ENCODE measurements around the gene ADAMTS9.

The ADAMTS9 gene

DNA sequence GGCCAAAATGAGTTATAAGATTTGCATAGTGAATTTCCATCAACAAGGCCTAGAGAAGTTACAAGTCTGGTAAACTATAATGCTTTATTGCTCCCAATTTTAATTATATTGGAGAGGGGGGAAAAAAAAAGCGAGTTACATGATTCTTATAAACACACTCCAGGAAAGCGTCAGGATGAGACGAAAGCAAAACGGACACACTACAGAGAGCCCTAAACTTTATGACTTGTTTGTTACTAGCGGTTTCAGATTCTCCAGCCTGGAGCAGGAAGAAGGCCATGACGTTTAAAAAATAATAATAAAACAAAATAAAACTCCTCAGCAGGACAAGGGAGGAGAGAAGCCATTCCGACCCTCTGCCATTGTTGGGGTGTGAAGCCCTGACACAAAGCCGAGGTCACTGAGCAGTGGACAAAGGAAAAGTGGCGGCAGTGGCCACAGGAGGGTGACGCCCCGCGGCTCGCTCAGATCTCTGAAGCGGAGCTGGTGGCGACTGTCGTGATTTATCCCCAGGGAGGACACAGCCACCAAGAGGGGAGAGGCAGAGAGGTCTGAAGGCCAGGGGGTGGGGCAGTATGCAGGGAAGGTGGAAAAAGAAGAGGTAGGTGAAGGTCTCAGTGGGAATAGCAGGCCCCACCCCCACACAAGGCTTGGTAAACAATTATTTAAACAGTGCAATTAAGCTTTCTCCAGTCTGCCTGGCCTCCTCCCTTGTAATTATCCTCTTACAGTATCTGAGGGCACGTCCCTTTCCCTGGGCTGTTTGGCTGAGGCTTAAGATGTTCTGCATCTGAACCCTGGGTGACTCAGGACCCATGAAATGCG lies 45.3 kb downstream of the ADAMTS9 start:
- WGBS (ENCODE audit: insufficient coverage, insufficient read length) = no CpG with 5 or more reads among the region's 18 CpGs
- Histone ChIP-seq H3K9me3 (ENCODE audit: control insufficient read depth, insufficient read depth, low read length) (no peaks in the 10 kb centered on the region), H3K27ac (ENCODE audit: low read length) (no peak overlapping the region), H3K36me3 (ENCODE audit: control insufficient read depth, insufficient read depth, low read length) (no peaks in the 10 kb centered on the region), H3K4me1 (ENCODE audit: control insufficient read depth, insufficient read depth, low read length) (no peaks in the 10 kb centered on the region; the same call in 1 of the 2 replicates), H3K4me3 (ENCODE audit: low read length) (no peak overlapping the region), H3K27me3 (ENCODE audit: control insufficient read depth, insufficient read depth, low read length) (no peaks in the 10 kb centered on the region)
- DNase-seq (ENCODE audit: low read depth, low spot score) = no peak

DNA sequence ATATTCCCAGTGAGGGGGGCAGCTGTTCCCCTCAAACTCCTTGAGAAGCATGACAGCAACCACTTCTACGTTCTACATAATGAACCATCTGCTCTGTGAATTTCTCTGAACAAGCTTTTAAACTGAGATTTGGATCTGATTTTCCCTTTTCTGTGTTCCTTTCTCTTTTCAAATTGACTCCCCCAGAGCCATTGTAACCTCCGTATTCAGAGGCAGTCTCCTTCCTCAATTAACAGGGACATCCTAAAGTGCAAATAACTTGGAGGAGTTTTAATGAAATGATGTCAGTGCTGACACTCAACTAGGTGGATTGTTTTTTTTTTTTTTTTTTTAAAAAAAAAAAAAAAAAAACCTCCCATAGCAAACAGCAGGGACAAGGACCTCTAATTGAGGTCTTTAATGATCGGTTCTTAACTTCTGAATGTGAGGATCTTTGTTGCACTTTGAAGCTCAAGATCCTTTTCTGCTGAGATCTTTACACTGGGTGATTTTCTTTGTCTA lies 48.8 kb downstream of the ADAMTS9 start:
- no CpG with 5 or more reads among the region's 3 CpGs for WGBS (ENCODE audit: insufficient coverage, insufficient read length)
- Histone ChIP-seq H3K27ac (ENCODE audit: low read length) (no peak overlapping the region), H3K36me3 (ENCODE audit: control insufficient read depth, insufficient read depth, low read length) (no peaks in the 10 kb centered on the region), H3K4me1 (ENCODE audit: control insufficient read depth, insufficient read depth, low read length) (peaks cover 1% of the 10 kb centered on the region; the same call in 1 of the 2 replicates), H3K9me3 (ENCODE audit: control insufficient read depth, insufficient read depth, low read length) (no peaks in the 10 kb centered on the region), H3K4me3 (ENCODE audit: low read length) (no peak overlapping the region), H3K27me3 (ENCODE audit: control insufficient read depth, insufficient read depth, low read length) (no peaks in the 10 kb centered on the region)
- no peak for DNase-seq (ENCODE audit: low read depth, low spot score)

DNA sequence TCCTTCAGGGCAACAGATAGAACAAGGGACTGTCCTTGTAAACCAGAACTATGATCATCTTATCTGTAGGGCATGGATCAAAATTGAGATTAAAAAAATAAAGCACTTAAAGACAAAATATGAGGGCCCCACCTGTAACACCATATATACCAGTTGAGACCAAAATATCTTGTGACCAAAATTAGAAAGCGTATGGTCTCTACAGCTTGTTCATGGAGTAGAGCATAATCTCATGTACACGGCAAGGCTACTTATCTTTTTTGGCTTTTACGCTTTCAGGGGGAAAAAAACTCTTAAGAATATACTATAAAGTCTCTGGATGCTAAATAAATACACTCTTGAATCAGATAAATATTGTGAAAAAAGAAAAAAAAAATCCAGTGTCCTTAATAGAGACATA lies 49.3 kb downstream of the ADAMTS9 start:
- Histone ChIP-seq H3K36me3 (ENCODE audit: control insufficient read depth, insufficient read depth, low read length) (no peaks in the 10 kb centered on the region), H3K4me1 (ENCODE audit: control insufficient read depth, insufficient read depth, low read length) (peaks cover 1% of the 10 kb centered on the region; the same call in 1 of the 2 replicates), H3K27me3 (ENCODE audit: control insufficient read depth, insufficient read depth, low read length) (no peaks in the 10 kb centered on the region), H3K27ac (ENCODE audit: low read length) (no peak overlapping the region), H3K4me3 (ENCODE audit: low read length) (no peak overlapping the region), H3K9me3 (ENCODE audit: control insufficient read depth, insufficient read depth, low read length) (no peaks in the 10 kb centered on the region)
- no CpG with 5 or more reads among the region's 3 CpGs for WGBS (ENCODE audit: insufficient coverage, insufficient read length)
- no peak for DNase-seq (ENCODE audit: low read depth, low spot score)

DNA sequence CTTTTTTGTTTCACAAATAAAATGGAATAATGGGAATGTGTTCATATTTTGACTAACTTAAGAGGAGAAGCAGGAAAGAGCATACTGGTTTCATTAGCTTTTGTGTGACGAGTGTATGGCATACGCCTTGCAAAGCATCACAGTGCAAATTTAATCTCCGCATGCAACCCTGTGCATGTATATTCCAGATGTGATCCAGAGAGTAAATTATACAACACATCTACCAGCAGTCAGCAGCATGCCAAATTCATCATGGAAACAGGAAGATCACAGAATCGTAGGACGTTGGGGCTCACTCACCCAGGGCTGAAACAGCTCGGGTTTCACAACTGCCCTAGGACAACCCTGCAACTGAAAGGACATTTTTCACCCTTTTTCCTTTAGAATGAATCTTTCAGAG lies 53.4 kb downstream of the ADAMTS9 start:
- no peaks in the 10 kb centered on the region for H3K36me3 ChIP-seq (ENCODE audit: control insufficient read depth, insufficient read depth, low read length)
- H3K27ac ChIP-seq (ENCODE audit: low read length) = no peak overlapping the region
- no peaks in the 10 kb centered on the region for H3K9me3 ChIP-seq (ENCODE audit: control insufficient read depth, insufficient read depth, low read length)
- H3K4me3 ChIP-seq (ENCODE audit: low read length) = no peak overlapping the region
- peaks cover 1% of the 10 kb centered on the region; the same call in 1 of the 2 replicates for H3K4me1 ChIP-seq (ENCODE audit: control insufficient read depth, insufficient read depth, low read length)
- no peaks in the 10 kb centered on the region for H3K27me3 ChIP-seq (ENCODE audit: control insufficient read depth, insufficient read depth, low read length)
- WGBS (ENCODE audit: insufficient coverage, insufficient read length) = no CpG with 5 or more reads among the region's 6 CpGs
- DNase-seq (ENCODE audit: low read depth, low spot score) = no peak

DNA sequence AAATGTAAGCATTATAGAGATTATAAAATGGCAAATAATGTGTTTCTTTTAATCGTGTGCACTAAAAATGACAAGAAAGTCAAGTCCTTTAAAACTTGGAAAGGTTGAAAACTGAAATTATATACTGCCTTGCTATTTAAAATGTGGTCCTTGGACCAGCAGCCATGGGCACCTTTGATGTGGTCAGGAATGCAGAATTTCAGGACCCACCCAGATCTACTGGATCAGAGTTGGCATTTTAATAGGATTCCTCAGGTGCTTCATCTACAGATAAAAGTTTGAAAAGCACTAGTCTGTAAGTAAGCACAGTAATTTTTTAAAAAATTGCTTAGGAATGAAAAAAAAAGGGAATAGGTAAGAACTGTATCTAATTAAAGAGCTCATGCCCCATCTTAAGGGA lies 55.8 kb downstream of the ADAMTS9 start:
- DNase-seq (ENCODE audit: low read depth, low spot score) = no peak
- Histone ChIP-seq H3K9me3 (ENCODE audit: control insufficient read depth, insufficient read depth, low read length) (no peaks in the 10 kb centered on the region), H3K4me1 (ENCODE audit: control insufficient read depth, insufficient read depth, low read length) (peaks cover 1% of the 10 kb centered on the region; the same call in 1 of the 2 replicates), H3K27me3 (ENCODE audit: control insufficient read depth, insufficient read depth, low read length) (no peaks in the 10 kb centered on the region), H3K36me3 (ENCODE audit: control insufficient read depth, insufficient read depth, low read length) (no peaks in the 10 kb centered on the region), H3K4me3 (ENCODE audit: low read length) (no peak overlapping the region), H3K27ac (ENCODE audit: low read length) (no peak overlapping the region)
- WGBS (ENCODE audit: insufficient coverage, insufficient read length) = no CpG with 5 or more reads among the region's 1 CpG

DNA sequence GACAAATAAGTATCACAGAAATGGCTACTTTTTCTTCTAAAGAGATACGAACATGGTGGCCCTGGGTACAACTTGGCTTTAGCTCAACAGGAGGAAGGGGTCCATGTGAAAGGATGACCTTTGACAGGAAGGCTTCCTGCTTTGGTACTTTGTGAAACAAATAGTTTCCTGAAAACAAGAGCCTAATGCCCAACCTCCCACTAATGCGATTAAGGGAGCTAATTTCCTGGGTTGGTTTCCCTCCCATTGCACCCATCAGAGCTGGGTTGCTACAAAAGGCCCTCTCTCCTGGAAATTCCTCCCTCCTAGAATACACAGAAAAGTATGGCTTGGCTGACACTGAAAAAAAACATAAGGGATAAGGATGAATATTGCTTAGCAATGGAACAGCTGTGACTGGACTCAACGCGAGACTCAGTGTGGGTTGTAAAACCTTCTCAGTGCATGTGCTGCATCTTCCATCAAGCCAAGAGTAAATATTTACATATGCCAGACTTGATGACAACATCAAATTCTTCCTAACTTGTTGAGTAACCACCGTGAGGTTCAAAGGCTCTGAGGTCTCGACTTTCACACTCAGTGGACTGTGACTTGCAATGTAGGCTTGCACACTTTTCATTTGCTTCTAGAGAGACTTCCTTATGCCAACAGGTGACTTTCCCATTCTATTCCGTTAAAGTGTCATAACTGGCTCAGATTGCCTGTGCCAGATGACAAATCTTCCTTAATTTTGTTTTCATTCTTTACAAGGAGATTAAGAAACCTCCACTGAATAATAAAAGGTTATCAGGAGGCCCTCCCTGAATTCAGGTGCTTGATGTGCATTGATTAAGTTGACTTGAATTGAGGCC lies 60.1 kb downstream of the ADAMTS9 start:
- H3K27ac ChIP-seq (ENCODE audit: low read length) = no peak overlapping the region
- H3K4me3 ChIP-seq (ENCODE audit: low read length) = no peak overlapping the region
- no peak for DNase-seq (ENCODE audit: low read depth, low spot score)
- no peaks in the 10 kb centered on the region for H3K27me3 ChIP-seq (ENCODE audit: control insufficient read depth, insufficient read depth, low read length)
- WGBS (ENCODE audit: insufficient coverage, insufficient read length) = no CpG with 5 or more reads among the region's 7 CpGs
- H3K36me3 ChIP-seq (ENCODE audit: control insufficient read depth, insufficient read depth, low read length) = no peaks in the 10 kb centered on the region
- no peaks in the 10 kb centered on the region for H3K9me3 ChIP-seq (ENCODE audit: control insufficient read depth, insufficient read depth, low read length)
- no peaks in the 10 kb centered on the region for H3K4me1 ChIP-seq (ENCODE audit: control insufficient read depth, insufficient read depth, low read length)

DNA sequence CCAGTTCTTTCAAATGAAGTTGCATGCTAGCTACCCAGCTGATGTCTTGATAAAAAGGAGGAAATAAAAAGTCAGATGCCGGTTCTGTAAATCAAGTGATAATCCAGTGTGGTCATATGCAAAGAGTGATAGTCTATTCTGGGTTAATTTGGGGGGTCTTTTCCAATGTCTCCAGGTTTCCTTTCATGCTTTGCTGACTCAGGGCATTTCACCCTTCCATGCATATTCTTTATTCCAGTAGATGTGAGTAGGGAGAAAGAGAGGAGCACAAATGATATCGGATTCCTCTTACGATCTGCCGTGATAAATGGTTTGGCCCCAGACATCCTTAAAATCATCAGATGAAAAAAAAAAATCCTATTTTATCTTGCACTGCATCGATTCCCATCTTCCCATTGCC lies 60.8 kb downstream of the ADAMTS9 start:
- WGBS (ENCODE audit: insufficient coverage, insufficient read length) = no CpG with 5 or more reads among the region's 5 CpGs
- no peak for DNase-seq (ENCODE audit: low read depth, low spot score)
- Histone ChIP-seq H3K4me3 (ENCODE audit: low read length) (no peak overlapping the region), H3K4me1 (ENCODE audit: control insufficient read depth, insufficient read depth, low read length) (no peaks in the 10 kb centered on the region), H3K27ac (ENCODE audit: low read length) (no peak overlapping the region), H3K36me3 (ENCODE audit: control insufficient read depth, insufficient read depth, low read length) (no peaks in the 10 kb centered on the region), H3K9me3 (ENCODE audit: control insufficient read depth, insufficient read depth, low read length) (no peaks in the 10 kb centered on the region), H3K27me3 (ENCODE audit: control insufficient read depth, insufficient read depth, low read length) (no peaks in the 10 kb centered on the region)

DNA sequence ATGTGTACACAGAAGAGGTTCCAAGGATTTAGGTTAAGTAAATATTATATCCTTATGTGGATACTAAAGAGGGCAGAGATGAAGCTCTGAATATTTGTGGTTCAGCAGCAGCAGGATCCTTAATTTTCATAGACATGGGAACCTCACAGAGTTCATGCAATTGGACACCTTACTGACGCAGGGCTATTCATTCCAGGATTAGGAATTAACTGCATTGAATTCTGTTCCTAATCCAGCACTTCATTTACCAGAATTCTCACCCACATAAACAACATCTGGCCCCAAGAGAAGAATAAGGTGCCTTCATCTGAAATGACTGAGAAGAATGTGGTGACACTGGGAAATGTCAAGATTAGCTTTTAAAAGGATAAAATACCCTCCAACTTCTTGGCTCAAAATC lies 62.4 kb downstream of the ADAMTS9 start:
- no peak overlapping the region for H3K27ac ChIP-seq (ENCODE audit: low read length)
- H3K27me3 ChIP-seq (ENCODE audit: control insufficient read depth, insufficient read depth, low read length) = no peaks in the 10 kb centered on the region
- DNase-seq (ENCODE audit: low read depth, low spot score) = no peak
- H3K9me3 ChIP-seq (ENCODE audit: control insufficient read depth, insufficient read depth, low read length) = no peaks in the 10 kb centered on the region
- no peaks in the 10 kb centered on the region for H3K4me1 ChIP-seq (ENCODE audit: control insufficient read depth, insufficient read depth, low read length)
- WGBS (ENCODE audit: insufficient coverage, insufficient read length) = no CpG with 5 or more reads among the region's 1 CpG
- no peaks in the 10 kb centered on the region for H3K36me3 ChIP-seq (ENCODE audit: control insufficient read depth, insufficient read depth, low read length)
- H3K4me3 ChIP-seq (ENCODE audit: low read length) = no peak overlapping the region

DNA sequence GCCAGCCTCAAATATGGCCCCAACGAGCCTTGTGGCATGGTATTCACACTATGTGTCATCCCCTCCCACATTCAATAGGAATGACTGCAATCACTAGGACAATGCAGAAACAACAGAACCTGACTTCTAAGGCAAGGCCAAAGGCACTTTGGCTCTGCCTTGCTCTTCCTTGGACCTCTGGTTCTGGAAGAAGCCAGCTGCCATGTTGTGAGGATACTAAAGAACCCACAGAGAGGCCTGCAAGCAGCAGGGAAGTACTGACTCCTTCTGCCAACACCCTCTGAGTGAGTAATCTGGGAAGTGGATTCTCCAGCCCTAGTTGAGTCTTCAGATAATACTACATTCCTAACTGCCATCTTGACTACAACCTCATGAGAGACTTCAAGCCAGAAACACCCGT lies 64.7 kb downstream of the ADAMTS9 start:
- H3K27ac ChIP-seq (ENCODE audit: low read length) = no peak overlapping the region

DNA sequence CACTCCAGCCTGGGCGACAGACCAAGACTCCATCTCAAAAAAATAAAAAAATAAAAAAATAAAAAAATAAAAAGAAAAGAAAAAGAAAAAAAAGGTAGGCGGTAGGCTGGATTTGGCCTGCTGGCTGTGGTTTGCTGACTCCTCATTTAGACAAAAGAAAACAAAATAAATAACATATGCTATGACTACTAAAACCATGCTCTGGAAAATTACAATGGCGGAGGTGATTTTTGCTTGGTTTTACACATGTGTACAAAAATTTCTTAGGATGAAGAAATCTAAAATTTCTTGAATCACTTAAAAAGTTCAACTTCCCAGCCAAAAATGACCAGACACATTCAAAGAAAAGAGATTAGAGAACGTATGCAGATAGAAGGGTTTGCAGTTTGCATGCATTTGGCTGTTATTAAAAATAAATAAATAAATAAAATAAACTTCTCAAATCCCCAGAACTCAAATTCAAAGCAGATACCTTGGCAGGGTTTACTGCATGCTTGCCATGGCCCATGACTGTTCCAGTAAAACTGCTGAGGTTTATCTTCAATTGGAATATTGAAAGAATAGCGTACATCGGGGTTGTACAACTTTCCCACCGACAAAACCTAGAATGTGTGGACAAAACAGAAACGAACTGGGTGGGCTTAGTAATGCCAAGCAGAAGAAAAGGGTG lies 65.9 kb downstream of the ADAMTS9 start:
- H3K4me1 ChIP-seq (ENCODE audit: control insufficient read depth, insufficient read depth, low read length) = no peaks in the 10 kb centered on the region
- no peak overlapping the region for H3K27ac ChIP-seq (ENCODE audit: low read length)
- H3K27me3 ChIP-seq (ENCODE audit: control insufficient read depth, insufficient read depth, low read length) = no peaks in the 10 kb centered on the region
- no peaks in the 10 kb centered on the region for H3K9me3 ChIP-seq (ENCODE audit: control insufficient read depth, insufficient read depth, low read length)
- no peak overlapping the region for H3K4me3 ChIP-seq (ENCODE audit: low read length)
- no CpG with 5 or more reads among the region's 8 CpGs for WGBS (ENCODE audit: insufficient coverage, insufficient read length)
- no peak for DNase-seq (ENCODE audit: low read depth, low spot score)
- no peaks in the 10 kb centered on the region for H3K36me3 ChIP-seq (ENCODE audit: control insufficient read depth, insufficient read depth, low read length)

More for the DNA sequence above, 64.7 kb downstream of the ADAMTS9 start:
- no peak for DNase-seq (ENCODE audit: low read depth, low spot score)
- Histone ChIP-seq H3K9me3 (ENCODE audit: control insufficient read depth, insufficient read depth, low read length) (no peaks in the 10 kb centered on the region), H3K36me3 (ENCODE audit: control insufficient read depth, insufficient read depth, low read length) (no peaks in the 10 kb centered on the region), H3K4me3 (ENCODE audit: low read length) (no peak overlapping the region), H3K4me1 (ENCODE audit: control insufficient read depth, insufficient read depth, low read length) (no peaks in the 10 kb centered on the region), H3K27me3 (ENCODE audit: control insufficient read depth, insufficient read depth, low read length) (no peaks in the 10 kb centered on the region)
- WGBS (ENCODE audit: insufficient coverage, insufficient read length) = no CpG with 5 or more reads among the region's 2 CpGs
